GM23338 (cell line): Measurements from ENCODE around the gene LYPLAL1. TPM values are rescaled to one million over a fixed set of nuclear protein-coding genes. Genes with fewer than 3 reads are reported as not detected.

Experiments
- ATAC-seq: fragments of 200-7000 bp; cut with Tn5 transposase; 3 replicates; pipeline ENCODE4 v1.9.1; 2020
- DNase-seq: peaks from one replicate; pipeline ENCODE4 v3.0.0-alpha.2; 2015; ENCODE audit warnings: low spot score
- H2AFZ ChIP-seq: fragments of 200-600 bp; sonication (generic); 2 replicates; pipeline ENCODE4 v1.8.0; 2016; ENCODE audit warnings: antibody characterized with exemption, mild to moderate bottlenecking, moderate library complexity
- H3F3A ChIP-seq: fragments of 200-600 bp; sonication (generic); replicated peaks from 2 replicates; pipeline ENCODE4 v1.8.0; 2017; ENCODE audit warnings: antibody characterized with exemption, mixed run types, low read depth
- H3K27ac ChIP-seq: fragments of 200-600 bp; sonication (generic); 2 replicates; pipeline ENCODE4 v1.6.1; 2016; ENCODE audit warnings: low read depth
- H3K27me3 ChIP-seq: fragments of 200-600 bp; sonication (generic); 2 replicates; pipeline ENCODE4 v1.8.0; 2016; ENCODE audit warnings: mild to moderate bottlenecking, mixed run types, moderate library complexity; ENCODE audit not compliant: insufficient read depth
- H3K36me3 ChIP-seq: fragments of 200-600 bp; sonication (generic); 2 replicates; pipeline ENCODE4 v1.8.0; 2016; ENCODE audit warnings: mild to moderate bottlenecking; ENCODE audit not compliant: insufficient read depth
- H3K4me1 ChIP-seq: fragments of 200-600 bp; sonication (generic); 2 replicates; pipeline ENCODE4 v1.8.0; 2016; ENCODE audit warnings: mild to moderate bottlenecking, moderate library complexity; ENCODE audit not compliant: insufficient read depth
- H3K4me2 ChIP-seq: fragments of 200-600 bp; sonication (generic); 2 replicates; pipeline ENCODE4 v1.7.1; 2017; ENCODE audit warnings: mixed run types
- H3K4me3 ChIP-seq: fragments of 200-600 bp; sonication (generic); 2 replicates; pipeline ENCODE4 v1.6.1; 2016; ENCODE audit warnings: mixed run types
- H3K79me2 ChIP-seq: fragments of 200-600 bp; sonication (generic); replicated peaks from 2 replicates; pipeline ENCODE4 v1.8.0; 2017; ENCODE audit warnings: mild to moderate bottlenecking; ENCODE audit not compliant: insufficient read depth
- H3K9me2 ChIP-seq: fragments of 200-600 bp; sonication (generic); 2 replicates; pipeline ENCODE4 v1.8.0; 2017; ENCODE audit not compliant: insufficient read depth
- H4K20me1 ChIP-seq: fragments of 200-600 bp; sonication (generic); replicated peaks from 2 replicates; pipeline ENCODE4 v1.8.0; 2017; ENCODE audit warnings: mild to moderate bottlenecking; ENCODE audit not compliant: insufficient read depth
- H3K27ac Mint-ChIP-seq: 2 replicates; pipeline ENCODE4 v1.8.0; 2020; ENCODE audit warnings: inconsistent platforms, mild to moderate bottlenecking, moderate library complexity, mixed read lengths
- H3K27me3 Mint-ChIP-seq: 3 replicates; pipeline ENCODE4 v1.8.0; 2022; ENCODE audit warnings: low read depth, mild to moderate bottlenecking, moderate library complexity, mixed read lengths, inconsistent platforms; ENCODE audit not compliant: insufficient read depth, poor library complexity
- H3K36me3 Mint-ChIP-seq: 3 replicates; pipeline ENCODE4 v1.8.0; 2021; ENCODE audit warnings: low read depth, mild to moderate bottlenecking, inconsistent platforms, moderate library complexity, mixed read lengths
- H3K4me1 Mint-ChIP-seq: 3 replicates; pipeline ENCODE4 v1.8.0; 2020; ENCODE audit warnings: mild to moderate bottlenecking, inconsistent platforms, mixed read lengths
- H3K4me3 Mint-ChIP-seq: 3 replicates; pipeline ENCODE4 v1.8.0; 2021; ENCODE audit warnings: moderate library complexity, mild to moderate bottlenecking, inconsistent platforms, mixed read lengths
- H3K9me3 Mint-ChIP-seq: 3 replicates; pipeline ENCODE4 v1.8.0; 2020; ENCODE audit warnings: moderate library complexity, mild to moderate bottlenecking, inconsistent platforms, mixed read lengths
- CREB1 ChIP-seq: fragments of 250-450 bp; sonication (Bioruptor Pico); IDR thresholded peaks from 2 replicates; pipeline ENCODE4 v1.5.0; 2020; ENCODE audit warnings: low read depth, mild to moderate bottlenecking, moderate library complexity
- CTCF ChIP-seq, 2 experiments: fragments of 200-600 bp in 1 of 2; sonication (generic) in 1 of 2; conservative IDR thresholded peaks; 2 replicates each; pipeline versions ENCODE4 v1.5.1 to v1.6.1; 2016 to 2017; ENCODE audit warnings: antibody characterized with exemption in 2 of 2, low read depth in 2 of 2, mild to moderate bottlenecking in 2 of 2, moderate library complexity in 1 of 2
- ETS1 ChIP-seq: IDR thresholded peaks from 2 replicates; pipeline ENCODE4 v1.6.1; 2016; ENCODE audit warnings: antibody characterized with exemption
- EZH2 ChIP-seq: fragments of 200-600 bp; sonication (generic); IDR thresholded peaks from one replicate; pipeline ENCODE4 v1.8.0; 2017; ENCODE audit warnings: antibody characterized with exemption, mild to moderate bottlenecking, low read depth; ENCODE audit not compliant: unreplicated experiment
- EZH2phosphoT487 ChIP-seq: fragments of 200-600 bp; sonication (generic); IDR thresholded peaks from one replicate; pipeline ENCODE4 v1.8.1; 2018; ENCODE audit warnings: antibody characterized with exemption; ENCODE audit not compliant: unreplicated experiment
- JUNB ChIP-seq: IDR thresholded peaks from one replicate; pipeline ENCODE4 v1.6.1; 2016; ENCODE audit warnings: antibody characterized with exemption; ENCODE audit not compliant: unreplicated experiment
- NANOG ChIP-seq: IDR thresholded peaks from 2 replicates; pipeline ENCODE4 v1.6.1; 2016; ENCODE audit warnings: antibody characterized with exemption, borderline replicate concordance
- POLR2AphosphoS5 ChIP-seq: IDR thresholded peaks from 2 replicates; pipeline ENCODE4 v1.6.1; 2016; ENCODE audit warnings: antibody characterized with exemption, low read depth
- REST ChIP-seq: IDR thresholded peaks from one replicate; pipeline ENCODE4 v1.6.1; 2018; ENCODE audit warnings: antibody characterized with exemption; ENCODE audit not compliant: unreplicated experiment
- STAT1 ChIP-seq: IDR thresholded peaks from one replicate; pipeline ENCODE4 v1.6.1; 2016; ENCODE audit warnings: antibody characterized with exemption; ENCODE audit not compliant: unreplicated experiment
- ZNF114 ChIP-seq: fragments of 250-450 bp; sonication (Bioruptor Pico); IDR thresholded peaks from 2 replicates; pipeline ENCODE4 v1.5.0; 2020; ENCODE audit warnings: mild to moderate bottlenecking, moderate library complexity
- ZNF331 ChIP-seq: fragments of 250-450 bp; sonication (Bioruptor Pico); IDR thresholded peaks from 2 replicates; pipeline ENCODE4 v1.5.0; 2020; ENCODE audit warnings: low read depth, mild to moderate bottlenecking, moderate library complexity
- ZNF462 ChIP-seq: fragments of 250-450 bp; sonication (Bioruptor Pico); IDR thresholded peaks from 2 replicates; pipeline ENCODE4 v1.5.0; 2020; ENCODE audit warnings: mild to moderate bottlenecking, moderate library complexity
- polyA plus RNA-seq: library from polyadenylated mRNA; unstranded; fragments of >200 nt; fragmentation: Nextera tagmentation; extraction: Ambion mirVana; gene quantifications from 2 replicates; pipeline ENCODE4 v1.2.1, GENCODE V29; 2016
- total RNA-seq: library from RNA; depleted of rRNA; stranded (reverse); fragments of >200 nt; shearing (Covaris generic); gene quantifications from 2 replicates; pipeline ENCODE4 v1.2.3, GENCODE V29; 2014

Gene LYPLAL1
- total and polyA plus RNA-seq, 2 experiments from 2014 or later, result 9.9 to 60.2 TPM

GRCh38 chr1:219209578-219209977, 35.9 kb downstream of the LYPLAL1 start:
- ATAC-seq (no peak), DNase-seq (no peak)
- Mint-ChIP-seq H3K27me3 (no peaks in the 10 kb centered on the region), H3K36me3 (no peaks in the 10 kb centered on the region), H3K9me3 (no peaks in the 10 kb centered on the region), H3K27ac (no peak overlapping the region), H3K4me3 (no peak overlapping the region), H3K4me1 (no peaks in the 10 kb centered on the region)
- Histone ChIP-seq H2AFZ (no peak overlapping the region), H3K4me3 (no peak overlapping the region), H3F3A (no peaks in the 10 kb centered on the region), H3K27ac (no peak overlapping the region), H3K4me2 (no peak overlapping the region), H3K9me2 (no peaks in the 10 kb centered on the region), H4K20me1 (no peaks in the 10 kb centered on the region), H3K4me1 (no peaks in the 10 kb centered on the region), H3K79me2 (no peaks in the 10 kb centered on the region), H3K27me3 (no peaks in the 10 kb centered on the region), H3K36me3 (no peaks in the 10 kb centered on the region)
- TF ChIP-seq EZH2phosphoT487, result no peak
- TF ChIP-seq STAT1, result no peak
- TF ChIP-seq ZNF114 (CRISPR knock-in tag), result no peak
- TF ChIP-seq POLR2AphosphoS5, result no peak
- no peak for TF ChIP-seq NANOG
- TF ChIP-seq ZNF462, result no peak
- no peak for TF ChIP-seq CREB1 (CRISPR knock-in tag)
- TF ChIP-seq CTCF (conservative IDR thresholded peaks at IDR 0.05; ENCODE audit: low read depth in 2 of 2), result no peak
- TF ChIP-seq JUNB, result no peak
- no peak for TF ChIP-seq ETS1
- no peak for TF ChIP-seq REST
- TF ChIP-seq ZNF331 (CRISPR knock-in tag), result no peak
- TF ChIP-seq EZH2, result no peak
